ENCODE data around the gene TMCC1. TPM values are rescaled to one million over a fixed set of nuclear protein-coding genes. Genes with fewer than 3 reads are reported as not detected.

The TMCC1 gene
- total RNA-seq, 2 experiments from 2014 or later = 21.6 to 22.1 TPM

GRCh38 chr3:129738172-129738571 lies 155.3 kb downstream of the TMCC1 start:
- H3K4me3 Mint-ChIP-seq = no peak overlapping the region
- DNase-seq (no peak), ATAC-seq (ENCODE audit: low read depth) (no peak)
- no peaks in the 10 kb centered on the region for H3K36me3 Mint-ChIP-seq
- H3K27me3 Mint-ChIP-seq = no peaks in the 10 kb centered on the region
- no peaks in the 10 kb centered on the region for H3K4me1 Mint-ChIP-seq
- H3K9me3 Mint-ChIP-seq = no peaks in the 10 kb centered on the region
- H3K27ac Mint-ChIP-seq = no peak overlapping the region
- POLR2A ChIA-PET = no interaction called here

- no peak overlapping the region for H3K27ac Mint-ChIP-seq
These were observed 157.4 kb downstream of the TMCC1 start for GRCh38 chr3:129736070-129736469.

GRCh38 chr3:129735638-129736037 lies 157.9 kb downstream of the TMCC1 start:
- Mint-ChIP-seq H3K27ac (no peak overlapping the region), H3K27me3 (no peaks in the 10 kb centered on the region), H3K9me3 (no peaks in the 10 kb centered on the region), H3K36me3 (no peaks in the 10 kb centered on the region), H3K4me3 (no peak overlapping the region), H3K4me1 (no peaks in the 10 kb centered on the region)
- DNase-seq = no peak
- POLR2A ChIA-PET = no interaction called here
- no peak for ATAC-seq (ENCODE audit: low read depth)

More at GRCh38 chr3:129736070-129736469, 157.4 kb downstream of the TMCC1 start:
- H3K4me1 Mint-ChIP-seq = no peaks in the 10 kb centered on the region
- H3K27me3 Mint-ChIP-seq = no peaks in the 10 kb centered on the region
- no peaks in the 10 kb centered on the region for H3K9me3 Mint-ChIP-seq
- no peak for DNase-seq
- H3K36me3 Mint-ChIP-seq = no peaks in the 10 kb centered on the region
- no peak overlapping the region for H3K4me3 Mint-ChIP-seq
- no peak for ATAC-seq (ENCODE audit: low read depth)
- POLR2A ChIA-PET = no interaction called here

- Mint-ChIP-seq H3K27me3 (no peaks in the 10 kb centered on the region), H3K4me1 (no peaks in the 10 kb centered on the region), H3K27ac (no peak overlapping the region), H3K4me3 (no peak overlapping the region), H3K36me3 (no peaks in the 10 kb centered on the region), H3K9me3 (no peaks in the 10 kb centered on the region)
- ATAC-seq (ENCODE audit: low read depth) (no peak), DNase-seq (no peak)
- POLR2A ChIA-PET = no interaction called here
These were observed 159.1 kb downstream of the TMCC1 start for GRCh38 chr3:129734449-129734848.

- DNase-seq (no peak), ATAC-seq (ENCODE audit: low read depth) (no peak)
- Mint-ChIP-seq H3K36me3 (no peaks in the 10 kb centered on the region), H3K27ac (no peak overlapping the region), H3K27me3 (no peaks in the 10 kb centered on the region), H3K4me3 (no peak overlapping the region), H3K4me1 (no peaks in the 10 kb centered on the region), H3K9me3 (no peaks in the 10 kb centered on the region)
- POLR2A ChIA-PET = no interaction called here
These were observed 161.2 kb downstream of the TMCC1 start for GRCh38 chr3:129732200-129732876.

GRCh38 chr3:129727707-129728106 lies 165.8 kb downstream of the TMCC1 start:
- POLR2A ChIA-PET = no interaction called here
- H3K27ac Mint-ChIP-seq = no peak overlapping the region

GRCh38 chr3:129723558-129724324 lies 169.8 kb downstream of the TMCC1 start:
- POLR2A ChIA-PET = no interaction called here
- no peaks in the 10 kb centered on the region for H3K36me3 Mint-ChIP-seq
- H3K4me3 Mint-ChIP-seq = no peak overlapping the region
- ATAC-seq (ENCODE audit: low read depth) (no peak), DNase-seq (no peak)
- no peaks in the 10 kb centered on the region for H3K4me1 Mint-ChIP-seq
- H3K9me3 Mint-ChIP-seq = no peaks in the 10 kb centered on the region
- H3K27ac Mint-ChIP-seq = no peak overlapping the region
- H3K27me3 Mint-ChIP-seq = no peaks in the 10 kb centered on the region

More at GRCh38 chr3:129727707-129728106, 165.8 kb downstream of the TMCC1 start:
- Mint-ChIP-seq H3K27me3 (no peaks in the 10 kb centered on the region), H3K4me1 (no peaks in the 10 kb centered on the region), H3K9me3 (no peaks in the 10 kb centered on the region), H3K36me3 (no peaks in the 10 kb centered on the region), H3K4me3 (no peak overlapping the region)
- DNase-seq (no peak), ATAC-seq (ENCODE audit: low read depth) (no peak)

- no peak overlapping the region for H3K27ac Mint-ChIP-seq
- H3K27me3 Mint-ChIP-seq = no peaks in the 10 kb centered on the region
- no peak overlapping the region for H3K4me3 Mint-ChIP-seq
- ATAC-seq (ENCODE audit: low read depth) = no peak
- no peak for DNase-seq
- POLR2A ChIA-PET = no interaction called here
- no peaks in the 10 kb centered on the region for H3K9me3 Mint-ChIP-seq
- H3K36me3 Mint-ChIP-seq = no peaks in the 10 kb centered on the region
- no peaks in the 10 kb centered on the region for H3K4me1 Mint-ChIP-seq
These were observed 171.0 kb downstream of the TMCC1 start for GRCh38 chr3:129722527-129722926.

GRCh38 chr3:129718201-129718600 lies 175.3 kb downstream of the TMCC1 start:
- no peaks in the 10 kb centered on the region for H3K27me3 Mint-ChIP-seq
- no peak overlapping the region for H3K4me3 Mint-ChIP-seq
- no peak for ATAC-seq (ENCODE audit: low read depth)
- no peaks in the 10 kb centered on the region for H3K36me3 Mint-ChIP-seq
- no peak overlapping the region for H3K27ac Mint-ChIP-seq
- H3K9me3 Mint-ChIP-seq = no peaks in the 10 kb centered on the region
- POLR2A ChIA-PET = no interaction called here
- no peak for DNase-seq
- no peaks in the 10 kb centered on the region for H3K4me1 Mint-ChIP-seq

GRCh38 chr3:129715854-129716253 lies 177.7 kb downstream of the TMCC1 start:
- POLR2A ChIA-PET = interaction anchor here (0.7 kb wide), 1 partner anchor 139 kb away, joined by 3 read pairs; no protein-coding TSS in a partner anchor
- H3K27me3 Mint-ChIP-seq = no peaks in the 10 kb centered on the region
- H3K9me3 Mint-ChIP-seq = no peaks in the 10 kb centered on the region
- H3K36me3 Mint-ChIP-seq = no peaks in the 10 kb centered on the region
- no peak for ATAC-seq (ENCODE audit: low read depth)
- H3K27ac Mint-ChIP-seq = no peak overlapping the region
- DNase-seq = no peak
- H3K4me1 Mint-ChIP-seq = no peaks in the 10 kb centered on the region
- no peak overlapping the region for H3K4me3 Mint-ChIP-seq

- H3K9me3 Mint-ChIP-seq = no peaks in the 10 kb centered on the region
- ATAC-seq (ENCODE audit: low read depth) = no peak
- H3K4me1 Mint-ChIP-seq = no peaks in the 10 kb centered on the region
- no peak overlapping the region for H3K4me3 Mint-ChIP-seq
- no peaks in the 10 kb centered on the region for H3K27me3 Mint-ChIP-seq
- no peak overlapping the region for H3K27ac Mint-ChIP-seq
- POLR2A ChIA-PET = no interaction called here
- H3K36me3 Mint-ChIP-seq = no peaks in the 10 kb centered on the region
- DNase-seq = no peak
These were observed 185.1 kb downstream of the TMCC1 start for GRCh38 chr3:129708328-129708861.

GRCh38 chr3:129705274-129705673 lies 188.2 kb downstream of the TMCC1 start:
- H3K36me3 Mint-ChIP-seq = no peaks in the 10 kb centered on the region
- no peak overlapping the region for H3K27ac Mint-ChIP-seq
- POLR2A ChIA-PET = no interaction called here
- H3K4me1 Mint-ChIP-seq = no peaks in the 10 kb centered on the region
- no peaks in the 10 kb centered on the region for H3K9me3 Mint-ChIP-seq
- no peak overlapping the region for H3K4me3 Mint-ChIP-seq
- no peaks in the 10 kb centered on the region for H3K27me3 Mint-ChIP-seq
- no peak for ATAC-seq (ENCODE audit: low read depth)
- DNase-seq = no peak

- H3K9me3 Mint-ChIP-seq = no peaks in the 10 kb centered on the region
- H3K36me3 Mint-ChIP-seq = no peaks in the 10 kb centered on the region
- no peak overlapping the region for H3K27ac Mint-ChIP-seq
- POLR2A ChIA-PET = no interaction called here
- DNase-seq (no peak), ATAC-seq (ENCODE audit: low read depth) (no peak)
- no peaks in the 10 kb centered on the region for H3K4me1 Mint-ChIP-seq
- no peaks in the 10 kb centered on the region for H3K27me3 Mint-ChIP-seq
- H3K4me3 Mint-ChIP-seq = no peak overlapping the region
These were observed 189.6 kb downstream of the TMCC1 start for GRCh38 chr3:129703913-129704312.

Data from activated naive CD8-positive, alpha-beta T cell treated with anti-CD3 and anti-CD28 coated beads, Interleukin-2, amount 10 ng/mL, durations not matched to agents 7 days and 5 days (primary cell).